ENCODE measurements around the gene RAB37. TPM values are rescaled to one million over a fixed set of nuclear protein-coding genes. Genes with fewer than 3 reads are reported as not detected.

The RAB37 gene
- total RNA-seq, 5 donors from 2014 or later (not counting 1 experiment from before 2014, with no cell fraction given): 31.2 to 73.4 (median 40.7) TPM

DNA sequence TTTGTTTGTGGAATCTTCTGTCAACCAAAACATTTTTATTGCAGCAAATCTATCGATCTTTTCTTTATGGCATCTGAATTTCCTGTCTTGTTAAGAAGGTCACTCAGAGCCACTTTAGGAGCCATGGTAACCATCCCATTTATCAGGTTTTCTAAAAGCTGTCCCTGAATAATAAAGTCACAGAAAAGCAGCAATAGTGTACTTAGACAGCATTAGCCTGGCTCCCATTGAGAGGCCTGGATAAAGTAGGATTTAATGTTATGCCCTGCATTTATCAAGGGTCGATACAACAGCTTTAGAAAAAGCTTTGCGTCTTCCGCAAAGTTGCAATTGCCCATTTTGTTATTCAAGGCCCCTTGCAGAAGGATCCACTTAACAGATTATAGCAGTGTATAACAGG lies 14.3 kb upstream of the RAB37 start:
- Mint-ChIP-seq H3K4me3 (no peak overlapping the region), H3K9me3 (no peaks in the 10 kb centered on the region), H3K27ac (no peak overlapping the region), H3K4me1 (no peaks in the 10 kb centered on the region), H3K36me3 (no peaks in the 10 kb centered on the region), H3K27me3 (no peaks in the 10 kb centered on the region)
- WGBS (ENCODE audit: insufficient coverage): no CpG with 5 or more reads among the region's 4 CpGs
- Histone ChIP-seq H3K4me3 (ENCODE audit: control insufficient read depth in 1 of 2, extremely low read depth in 1 of 2, low read length in 1 of 2) (no peak overlapping the region), H3K36me3 (ENCODE audit: control insufficient read depth in 2 of 2, extremely low read depth in 1 of 2, insufficient read depth in 1 of 2, low read length in 1 of 2) (no peaks in the 10 kb centered on the region), H3K27ac (ENCODE audit: low read length) (no peak overlapping the region), H3K4me1 (ENCODE audit: control insufficient read depth in 1 of 2, extremely low read depth in 1 of 2, insufficient read depth in 2 of 2, low read length in 2 of 2) (no peaks in the 10 kb centered on the region), H3K9me3 (no peaks in the 10 kb centered on the region), H3K27me3 (replicated peaks in 1 of 2; ENCODE audit: control insufficient read depth in 2 of 2, extremely low read depth in 1 of 2, insufficient read depth in 2 of 2, low read length in 1 of 2) (peaks cover 0 to 2% of the 10 kb centered on the region in 2 experiments)
- CTCF ChIA-PET: no interaction called here
- POLR2A ChIA-PET: no interaction called here
- ATAC-seq (replicated peaks in 1 of 4) (no peak), DNase-seq (no peak)

DNA sequence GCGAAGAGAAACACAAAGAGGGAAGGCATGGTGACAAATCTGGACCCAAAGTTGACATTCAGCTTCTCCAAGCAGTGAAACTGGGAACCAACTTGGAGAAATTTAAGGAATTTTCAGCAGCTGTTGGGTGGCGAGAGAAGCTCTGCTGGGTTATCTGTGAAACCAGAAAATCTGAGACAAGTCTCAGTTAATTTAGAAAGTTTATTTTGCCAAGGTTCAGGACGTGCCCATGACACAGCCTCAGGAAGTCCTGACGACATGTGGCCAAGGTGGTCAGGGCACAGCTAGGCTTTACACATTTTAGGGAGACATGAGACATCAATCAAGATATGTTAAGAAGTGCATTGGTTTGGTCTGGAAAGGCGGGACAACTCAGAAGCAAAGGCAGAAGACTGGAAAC lies 13.2 kb upstream of the RAB37 start:
- ChIA-PET POLR2A (interaction anchor here in 1 of 2 donors (1.3 kb wide), 1 partner anchor 13 kb away, joined by 4 read pairs; no protein-coding TSS in a partner anchor), CTCF (interaction anchor here in 1 of 2 donors (0.5 kb wide), 1 partner anchor 190 kb away, joined by 4 read pairs; no protein-coding TSS in a partner anchor)
- no peak overlapping the region for H3K27ac Mint-ChIP-seq

DNA sequence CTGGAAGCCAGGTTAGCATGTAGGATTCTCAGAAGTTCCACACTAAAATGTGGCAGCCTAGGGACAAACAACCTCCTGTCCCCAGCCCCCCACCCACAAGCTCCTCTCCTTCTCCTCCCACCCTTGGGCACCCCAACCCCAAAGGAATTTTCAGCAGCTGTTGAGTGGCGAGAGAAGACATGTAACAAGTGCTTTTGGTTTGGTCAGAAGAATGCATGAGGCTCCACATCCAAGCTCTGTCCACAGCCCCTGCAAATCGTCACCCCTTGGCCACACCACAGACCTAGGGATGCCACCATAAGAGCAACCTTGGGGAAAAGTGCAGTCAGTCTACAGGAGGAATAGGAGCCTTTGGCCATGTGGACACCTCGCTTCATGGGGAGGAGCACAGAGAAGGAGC lies 11.9 kb upstream of the RAB37 start:
- peaks cover 0 to 12% of the 10 kb centered on the region in 2 experiments for H3K4me1 ChIP-seq (ENCODE audit: control insufficient read depth in 1 of 2, extremely low read depth in 1 of 2, insufficient read depth in 2 of 2, low read length in 2 of 2)
- no peak overlapping the region for H3K4me3 ChIP-seq (ENCODE audit: control insufficient read depth in 1 of 2, extremely low read depth in 1 of 2, low read length in 1 of 2)
- no peaks in the 10 kb centered on the region for H3K36me3 ChIP-seq (ENCODE audit: control insufficient read depth in 2 of 2, extremely low read depth in 1 of 2, insufficient read depth in 1 of 2, low read length in 1 of 2)
- Mint-ChIP-seq H3K9me3 (no peaks in the 10 kb centered on the region), H3K4me3 (no peak overlapping the region), H3K4me1 (peaks cover 0 to 2% (median 2%) of the 10 kb centered on the region in 3 donors), H3K36me3 (no peaks in the 10 kb centered on the region), H3K27ac (no peak overlapping the region), H3K27me3 (no peaks in the 10 kb centered on the region)
- CTCF ChIA-PET: interaction anchor here in 1 of 2 donors (0.5 kb wide), 1 partner anchor 49 kb away, joined by 7 read pairs; no protein-coding TSS in a partner anchor
- POLR2A ChIA-PET: interaction anchor here in 1 of 2 donors (1.3 kb wide), 1 partner anchor 11 kb away, joined by 4 read pairs; no protein-coding TSS in a partner anchor
- no peaks in the 10 kb centered on the region for H3K9me3 ChIP-seq
- ATAC-seq (replicated peaks in 1 of 4) (no peak), DNase-seq (no peak)
- 100% methylated on average over 1 of the region's 3 CpGs for WGBS (ENCODE audit: insufficient coverage)
- no peak overlapping the region for H3K27ac ChIP-seq (ENCODE audit: low read length)
- no peaks in the 10 kb centered on the region for H3K27me3 ChIP-seq (replicated peaks in 1 of 2; ENCODE audit: control insufficient read depth in 2 of 2, extremely low read depth in 1 of 2, insufficient read depth in 2 of 2, low read length in 1 of 2)

More for the DNA sequence above, 13.2 kb upstream of the RAB37 start:
- 83% methylated on average over 5 of the region's 5 CpGs for WGBS (ENCODE audit: insufficient coverage)
- no peaks in the 10 kb centered on the region for H3K27me3 Mint-ChIP-seq
- H3K4me3 Mint-ChIP-seq: no peak overlapping the region
- DNase-seq (no peak), ATAC-seq (replicated peaks in 1 of 4) (no peak)
- no peaks in the 10 kb centered on the region for H3K4me1 Mint-ChIP-seq
- Histone ChIP-seq H3K36me3 (ENCODE audit: control insufficient read depth in 2 of 2, extremely low read depth in 1 of 2, insufficient read depth in 1 of 2, low read length in 1 of 2) (no peaks in the 10 kb centered on the region), H3K4me1 (ENCODE audit: control insufficient read depth in 1 of 2, extremely low read depth in 1 of 2, insufficient read depth in 2 of 2, low read length in 2 of 2) (no peaks in the 10 kb centered on the region), H3K27me3 (replicated peaks in 1 of 2; ENCODE audit: control insufficient read depth in 2 of 2, extremely low read depth in 1 of 2, insufficient read depth in 2 of 2, low read length in 1 of 2) (no peaks in the 10 kb centered on the region), H3K4me3 (ENCODE audit: control insufficient read depth in 1 of 2, extremely low read depth in 1 of 2, low read length in 1 of 2) (no peak overlapping the region), H3K9me3 (no peaks in the 10 kb centered on the region), H3K27ac (ENCODE audit: low read length) (no peak overlapping the region)
- H3K9me3 Mint-ChIP-seq: no peaks in the 10 kb centered on the region
- no peaks in the 10 kb centered on the region for H3K36me3 Mint-ChIP-seq

DNA sequence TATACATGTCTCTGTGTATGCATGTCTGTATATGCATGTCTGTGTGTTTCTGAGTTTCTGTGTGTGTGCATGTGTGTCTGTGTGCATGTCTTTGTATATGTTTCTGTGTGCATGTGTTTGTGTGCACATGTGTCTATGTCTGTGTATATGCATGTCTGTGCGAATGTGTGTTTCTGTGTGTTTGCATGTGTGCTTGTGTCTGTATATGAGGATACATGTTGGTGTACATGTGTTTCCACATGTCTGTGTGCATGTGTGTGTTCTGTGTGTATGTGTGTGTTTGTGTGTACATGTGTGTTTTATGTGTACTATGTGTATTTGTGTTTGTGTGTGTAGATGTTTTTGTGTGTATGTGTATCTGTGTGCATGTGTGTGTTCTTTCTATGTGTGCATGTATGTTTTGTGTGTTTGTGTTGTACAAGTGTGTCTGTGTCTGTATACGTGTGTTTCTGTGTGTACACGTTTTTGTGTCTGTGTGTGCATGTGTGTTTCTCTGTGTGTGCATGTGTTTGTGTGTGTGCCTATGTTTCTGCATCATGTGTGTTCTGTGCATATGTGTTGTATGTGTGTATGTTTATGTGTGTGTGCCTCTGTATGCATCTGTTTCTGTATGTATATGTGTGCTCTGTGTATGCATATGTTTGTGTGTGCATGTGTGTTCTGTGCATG lies 8.9 kb upstream of the RAB37 start:
- Mint-ChIP-seq H3K9me3 (no peaks in the 10 kb centered on the region), H3K27ac (no peak overlapping the region), H3K36me3 (no peaks in the 10 kb centered on the region), H3K4me1 (peaks cover 0 to 17% (median 16%) of the 10 kb centered on the region in 3 donors), H3K4me3 (no peak overlapping the region), H3K27me3 (no peaks in the 10 kb centered on the region)
- no peaks in the 10 kb centered on the region for H3K9me3 ChIP-seq
- DNase-seq (no peak), ATAC-seq (replicated peaks in 1 of 4) (no peak)
- no peaks in the 10 kb centered on the region for H3K27me3 ChIP-seq (replicated peaks in 1 of 2; ENCODE audit: control insufficient read depth in 2 of 2, extremely low read depth in 1 of 2, insufficient read depth in 2 of 2, low read length in 1 of 2)
- H3K4me1 ChIP-seq (ENCODE audit: control insufficient read depth in 1 of 2, extremely low read depth in 1 of 2, insufficient read depth in 2 of 2, low read length in 2 of 2): peaks cover 0 to 34% of the 10 kb centered on the region in 2 experiments
- no peak overlapping the region for H3K27ac ChIP-seq (ENCODE audit: low read length)
- WGBS (ENCODE audit: insufficient coverage): 97% methylated on average over 3 of the region's 3 CpGs
- H3K36me3 ChIP-seq (ENCODE audit: control insufficient read depth in 2 of 2, extremely low read depth in 1 of 2, insufficient read depth in 1 of 2, low read length in 1 of 2): no peaks in the 10 kb centered on the region
- POLR2A ChIA-PET: no interaction called here
- H3K4me3 ChIP-seq (ENCODE audit: control insufficient read depth in 1 of 2, extremely low read depth in 1 of 2, low read length in 1 of 2): no peak overlapping the region
- CTCF ChIA-PET: no interaction called here

DNA sequence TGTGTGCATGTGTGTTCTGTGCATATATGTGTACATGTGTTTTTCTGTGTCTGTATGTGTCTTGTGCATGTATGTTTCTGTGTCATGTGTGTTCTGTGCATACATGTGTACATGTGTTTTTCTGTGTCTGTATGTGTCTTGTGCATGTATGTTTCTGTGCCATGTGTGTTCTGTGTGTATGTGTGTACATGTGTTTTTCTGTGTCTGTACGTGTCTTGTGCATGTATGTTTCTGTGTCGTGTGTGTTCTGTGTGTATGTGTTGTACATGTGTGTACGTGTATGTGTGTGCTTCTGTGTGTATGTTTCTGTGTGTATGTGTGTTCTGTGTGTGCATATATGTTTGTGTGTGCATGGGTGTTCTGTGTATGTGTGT lies 8.4 kb upstream of the RAB37 start:
- no peaks in the 10 kb centered on the region for H3K9me3 ChIP-seq
- no peaks in the 10 kb centered on the region for H3K36me3 Mint-ChIP-seq
- WGBS (ENCODE audit: insufficient coverage): 96% methylated on average over 3 of the region's 3 CpGs
- no peaks in the 10 kb centered on the region for H3K9me3 Mint-ChIP-seq
- H3K36me3 ChIP-seq (ENCODE audit: control insufficient read depth in 2 of 2, extremely low read depth in 1 of 2, insufficient read depth in 1 of 2, low read length in 1 of 2): no peaks in the 10 kb centered on the region
- no peak overlapping the region for H3K27ac Mint-ChIP-seq
- peaks cover 0 to 17% (median 16%) of the 10 kb centered on the region in 3 donors for H3K4me1 Mint-ChIP-seq
- CTCF ChIA-PET: no interaction called here
- no peak for DNase-seq
- H3K27ac ChIP-seq (ENCODE audit: low read length): no peak overlapping the region
- ATAC-seq (replicated peaks in 1 of 4): no peak
- H3K4me3 Mint-ChIP-seq: no peak overlapping the region
- H3K4me1 ChIP-seq (ENCODE audit: control insufficient read depth in 1 of 2, extremely low read depth in 1 of 2, insufficient read depth in 2 of 2, low read length in 2 of 2): peaks cover 0 to 38% of the 10 kb centered on the region in 2 experiments
- POLR2A ChIA-PET: no interaction called here
- no peak overlapping the region for H3K4me3 ChIP-seq (ENCODE audit: control insufficient read depth in 1 of 2, extremely low read depth in 1 of 2, low read length in 1 of 2)
- H3K27me3 ChIP-seq (replicated peaks in 1 of 2; ENCODE audit: control insufficient read depth in 2 of 2, extremely low read depth in 1 of 2, insufficient read depth in 2 of 2, low read length in 1 of 2): no peaks in the 10 kb centered on the region
- no peaks in the 10 kb centered on the region for H3K27me3 Mint-ChIP-seq

DNA sequence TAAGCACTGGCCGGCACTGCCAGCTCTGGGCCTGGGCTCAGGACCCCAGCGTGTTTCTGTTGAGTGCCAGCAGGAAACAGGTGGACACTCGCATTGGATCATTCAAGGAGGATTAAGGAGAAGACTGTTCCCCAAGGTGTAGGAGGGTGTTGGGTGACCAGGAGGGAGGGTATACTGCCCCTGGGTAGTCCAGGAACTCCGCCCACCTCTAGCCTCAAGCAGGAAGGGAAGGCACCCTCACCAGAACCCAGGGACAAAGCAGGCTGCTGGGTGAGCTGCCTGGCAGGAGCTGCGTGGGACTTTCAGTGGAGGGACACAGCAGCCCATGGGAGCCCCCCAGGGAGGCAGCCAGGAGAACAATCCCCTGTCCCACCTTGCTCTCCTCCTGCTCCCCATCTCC lies 7.7 kb upstream of the RAB37 start:
- Mint-ChIP-seq H3K27ac (no peak overlapping the region), H3K9me3 (no peaks in the 10 kb centered on the region), H3K27me3 (no peaks in the 10 kb centered on the region), H3K4me3 (no peak overlapping the region), H3K4me1 (peaks cover 0 to 19% (median 17%) of the 10 kb centered on the region in 3 donors), H3K36me3 (no peaks in the 10 kb centered on the region)
- CTCF ChIA-PET: no interaction called here
- peaks cover 0 to 42% of the 10 kb centered on the region in 2 experiments for H3K4me1 ChIP-seq (ENCODE audit: control insufficient read depth in 1 of 2, extremely low read depth in 1 of 2, insufficient read depth in 2 of 2, low read length in 2 of 2)
- ATAC-seq (replicated peaks in 1 of 4) (no peak), DNase-seq (no peak)
- POLR2A ChIA-PET: no interaction called here
- no peaks in the 10 kb centered on the region for H3K27me3 ChIP-seq (replicated peaks in 1 of 2; ENCODE audit: control insufficient read depth in 2 of 2, extremely low read depth in 1 of 2, insufficient read depth in 2 of 2, low read length in 1 of 2)
- no peaks in the 10 kb centered on the region for H3K9me3 ChIP-seq
- 93% methylated on average over 3 of the region's 5 CpGs for WGBS (ENCODE audit: insufficient coverage)
- no peaks in the 10 kb centered on the region for H3K36me3 ChIP-seq (ENCODE audit: control insufficient read depth in 2 of 2, extremely low read depth in 1 of 2, insufficient read depth in 1 of 2, low read length in 1 of 2)
- no peak overlapping the region for H3K27ac ChIP-seq (ENCODE audit: low read length)
- H3K4me3 ChIP-seq (ENCODE audit: control insufficient read depth in 1 of 2, extremely low read depth in 1 of 2, low read length in 1 of 2): no peak overlapping the region
